K562 (cell line): ENCODE measurements around the gene REEP6. TPM values are rescaled to one million over a fixed set of nuclear protein-coding genes. Genes with fewer than 3 reads are reported as not detected.

Experiments
- ARNT ChIP-seq, 2 experiments: fragments of 450-650 bp; IDR thresholded peaks; 2 replicates each; pipeline ENCODE4 v1.6.1; 2016; ENCODE audit warnings: mild to moderate bottlenecking in 1 of 2
- CBX3 ChIP-seq, 2 experiments: IDR thresholded peaks; 1 replicate in 1 of 2; 2 replicates in 1 of 2; pipeline ENCODE4 v1.6.1; 2012; ENCODE audit warnings: inconsistent platforms in 2 of 2, low read length in 2 of 2, borderline replicate concordance in 1 of 2, control low read depth in 1 of 2
- DPF2 ChIP-seq: fragments of 450-650 bp; IDR thresholded peaks from 2 replicates; pipeline ENCODE4 v1.6.1; 2016
- E2F1 ChIP-seq: sonication (generic); formaldehyde crosslinking; IDR thresholded peaks from 2 replicates; pipeline ENCODE4 v1.8.1; 2023; ENCODE audit warnings: mild to moderate bottlenecking, missing genetic modification reagents, moderate library complexity
- E2F8 ChIP-seq: fragments of 450-650 bp; IDR thresholded peaks from 2 replicates; pipeline ENCODE4 v1.7.1; 2018; ENCODE audit warnings: mild to moderate bottlenecking, low read depth; ENCODE audit not compliant: partially characterized antibody
- NBN ChIP-seq: fragments of 450-650 bp; IDR thresholded peaks from 2 replicates; pipeline ENCODE4 v1.6.1; 2016; ENCODE audit warnings: low read depth, mild to moderate bottlenecking
- NONO ChIP-seq, 2 experiments: fragments of 200-400 bp in 1 of 2; fragments of 450-650 bp in 1 of 2; formaldehyde crosslinking in 1 of 2; IDR thresholded peaks; 2 replicates each; pipeline ENCODE4 v1.6.1; 2017; ENCODE audit warnings: low read depth in 2 of 2, mild to moderate bottlenecking in 2 of 2, moderate library complexity in 2 of 2, low read length in 1 of 2
- PREB ChIP-seq: sonication (generic); formaldehyde crosslinking; IDR thresholded peaks from 2 replicates; pipeline ENCODE4 v1.8.1; 2023; ENCODE audit warnings: mild to moderate bottlenecking, missing genetic modification reagents
- RFX1 ChIP-seq: fragments of 450-650 bp; IDR thresholded peaks from 2 replicates; pipeline ENCODE4 v1.6.1; 2016; ENCODE audit warnings: mild to moderate bottlenecking, moderate library complexity
- SIN3B ChIP-seq: fragments of 450-650 bp; IDR thresholded peaks from 2 replicates; pipeline ENCODE4 v1.6.1; 2017; ENCODE audit warnings: low read depth, mild to moderate bottlenecking, moderate library complexity
- TAF1 ChIP-seq: IDR thresholded peaks from 2 replicates; pipeline ENCODE4 v1.6.1; 2011; ENCODE audit warnings: mild to moderate bottlenecking, low read length, moderate library complexity; ENCODE audit not compliant: insufficient read depth, control insufficient read depth, severe bottlenecking; ENCODE audit errors: extremely low read depth
- TAL1 ChIP-seq: fragments of 450-650 bp; IDR thresholded peaks from 2 replicates; pipeline ENCODE4 v1.6.1; 2016; ENCODE audit warnings: mild to moderate bottlenecking
- TCF3 ChIP-seq: sonication (generic); formaldehyde crosslinking; IDR thresholded peaks from 2 replicates; pipeline ENCODE4 v1.4.0; 2020; ENCODE audit warnings: mild to moderate bottlenecking, missing genetic modification reagents
- TRIM28 ChIP-seq: fragments of 450-650 bp; IDR thresholded peaks from 2 replicates; pipeline ENCODE4 v1.6.1; 2017
- USF1 ChIP-seq: sonication (generic); formaldehyde crosslinking; IDR thresholded peaks from 2 replicates; pipeline ENCODE4 v1.9.0; 2022; ENCODE audit warnings: mild to moderate bottlenecking, missing genetic modification reagents
- ZNF609 ChIP-seq: sonication (generic); formaldehyde crosslinking; IDR thresholded peaks from 2 replicates; pipeline ENCODE4 v1.8.1; 2023; ENCODE audit warnings: missing genetic modification reagents, mild to moderate bottlenecking, borderline replicate concordance
- polyA plus RNA-seq, 8 experiments: library from polyadenylated mRNA; depleted of rRNA in 4 of 8; stranded (reverse) in 5 of 8; unstranded in 3 of 8; fragments of >200 nt; fragmentation: Nextera tagmentation in 2 of 8; fragmentation: Illumina TruSeq in 1 of 8; extraction: Ambion mirVana in 2 of 8; extraction: Trizol in 1 of 8; gene quantifications; 2 replicates each; pipeline versions ENCODE4 v1.2.1 to v1.2.3, GENCODE V29; 2011 to 2014; ENCODE audit warnings: inconsistent platforms in 1 of 8, missing spikeins in 1 of 8
- total RNA-seq, 7 experiments: library from RNA; depleted of rRNA in 6 of 7; stranded (reverse); fragments of >200 nt in 6 of 7; fragmentation: Illumina TruSeq in 2 of 7; extraction: Trizol in 2 of 7; gene quantifications; 2 replicates each; pipeline versions ENCODE4 v1.2.1 to v1.2.3, GENCODE V29; 2011 to 2021; ENCODE audit warnings: low replicate concordance in 1 of 7

REEP6 gene
- total and polyA plus RNA-seq, 9 of the 15 experiments (the other 6 are each of a cell fraction or from before 2014, with no cell fraction given) = 1.2 to 64.2 (median 12.7) TPM

GRCh38 chr19:1490311-1491113 is 469 bp upstream of the REEP6 start, which contains the start of gene PCSK4 (continued):
- TF ChIP-seq E2F1 (CRISPR knock-in tag) (peak; percentile 41; the same call in 1 of the 2 replicates), SIN3B (0 out of 2 replicates have a peak, but pooled peaks have one; percentile 36), PREB (CRISPR knock-in tag) (no peak), TAL1 (no peak; the same call in 1 of the 2 replicates), NBN (peak; percentile 36; the same call in 1 of the 2 replicates), ZNF609 (CRISPR knock-in tag) (no peak), TRIM28 (no peak), TAF1 (peak; percentile 54), DPF2 (peak; percentile 76), NONO (IDR thresholded peaks at IDR 0.05; ENCODE audit: low read depth in 2 of 2, low read length in 1 of 2) (peak in 1 of 2 experiments; percentile 98; a peak in 2 of 4 replicates), CBX3 (IDR thresholded peaks at IDR 0.05; ENCODE audit: borderline replicate concordance in 1 of 2, low read length in 2 of 2) (no peak), TCF3 (CRISPR knock-in tag) (0 out of 2 replicates have a peak, but pooled peaks have one; percentile 12), USF1 (CRISPR knock-in tag) (no peak), RFX1 (peak; percentile 98), ARNT (IDR thresholded peaks at IDR 0.05) (peak in 1 of 2 experiments; percentile 25; a peak in 1 of 4 replicates), E2F8 (peak; percentile 75)
